Breast epithelium (tissue), 3 donors: Measurements from ENCODE around the gene MAP7.

ENCODE experiments used
- POLR2A ChIP-seq: fragments of 450-650 bp; IDR thresholded peaks from one replicate; pipeline ENCODE4 v1.6.1; 2016; ENCODE audit warnings: antibody characterized with exemption, mild to moderate bottlenecking, moderate library complexity
- TF ChIP-seq, protein P1 (sequence below), 3 donors: fragments of 450-650 bp; IDR thresholded peaks; one replicate each; pipeline ENCODE4 v1.5.1; 2016 to 2017; ENCODE audit warnings: antibody characterized with exemption in 3 of 3, mild to moderate bottlenecking in 3 of 3, moderate library complexity in 3 of 3

DNA sequence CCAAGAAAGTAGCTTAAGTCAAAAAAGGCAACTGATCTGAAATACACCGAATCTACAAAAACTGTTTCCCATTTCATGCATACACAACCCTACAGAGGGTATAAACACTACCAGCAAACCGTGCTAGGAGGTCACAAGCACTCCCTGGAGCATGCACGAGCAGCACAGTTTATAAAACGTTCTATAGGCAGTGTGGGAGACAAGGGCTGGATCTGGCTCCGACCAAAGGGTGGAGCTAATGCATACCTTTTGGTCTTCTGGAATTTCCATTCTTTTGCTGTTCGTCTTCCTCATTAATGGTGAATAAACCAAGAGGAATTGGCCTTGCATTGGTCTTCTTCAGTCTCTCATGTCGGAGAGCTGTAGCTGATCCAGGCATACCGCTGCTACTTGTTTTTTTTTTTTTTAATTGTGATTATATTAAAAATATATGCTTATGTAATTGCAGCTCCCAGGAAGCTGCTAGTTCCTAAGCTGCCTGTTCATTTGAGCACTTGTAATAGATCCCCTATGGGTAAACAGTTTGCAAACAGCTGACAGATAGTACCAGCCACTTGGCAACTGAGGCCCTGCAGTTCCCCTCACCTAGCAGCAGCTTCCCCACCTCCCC is 24.5 kb downstream of the MAP7 start:
- TF ChIP-seq, protein P1, sequence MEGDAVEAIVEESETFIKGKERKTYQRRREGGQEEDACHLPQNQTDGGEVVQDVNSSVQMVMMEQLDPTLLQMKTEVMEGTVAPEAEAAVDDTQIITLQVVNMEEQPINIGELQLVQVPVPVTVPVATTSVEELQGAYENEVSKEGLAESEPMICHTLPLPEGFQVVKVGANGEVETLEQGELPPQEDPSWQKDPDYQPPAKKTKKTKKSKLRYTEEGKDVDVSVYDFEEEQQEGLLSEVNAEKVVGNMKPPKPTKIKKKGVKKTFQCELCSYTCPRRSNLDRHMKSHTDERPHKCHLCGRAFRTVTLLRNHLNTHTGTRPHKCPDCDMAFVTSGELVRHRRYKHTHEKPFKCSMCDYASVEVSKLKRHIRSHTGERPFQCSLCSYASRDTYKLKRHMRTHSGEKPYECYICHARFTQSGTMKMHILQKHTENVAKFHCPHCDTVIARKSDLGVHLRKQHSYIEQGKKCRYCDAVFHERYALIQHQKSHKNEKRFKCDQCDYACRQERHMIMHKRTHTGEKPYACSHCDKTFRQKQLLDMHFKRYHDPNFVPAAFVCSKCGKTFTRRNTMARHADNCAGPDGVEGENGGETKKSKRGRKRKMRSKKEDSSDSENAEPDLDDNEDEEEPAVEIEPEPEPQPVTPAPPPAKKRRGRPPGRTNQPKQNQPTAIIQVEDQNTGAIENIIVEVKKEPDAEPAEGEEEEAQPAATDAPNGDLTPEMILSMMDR (IDR thresholded peaks at IDR 0.05) = no peak
- no peak for TF ChIP-seq POLR2A
